Hematopoietic multipotent progenitor cell (in vitro differentiated cells): Measurements from ENCODE around the gene TOM1L2. TPM values are rescaled to one million over a fixed set of nuclear protein-coding genes. Genes with fewer than 3 reads are reported as not detected.
A peak's percentile ranks its signal among the peaks of the same experiment; 100 is the strongest.
"Not testable (repeated sequence)": the region's sequence is repeated elsewhere in the genome, so short reads cannot be mapped to it uniquely, and the experiment has no call there.

ENCODE experiments used
- DNase-seq, 3 donors: peaks; one replicate each; pipeline ENCODE4 v3.0.0-alpha.2; 2011 to 2015; ENCODE audit warnings: low read depth in 2 of 3, low spot score in 2 of 3
- total RNA-seq: library from RNA; depleted of rRNA; stranded (reverse); fragments of >200 nt; gene quantifications from one replicate; pipeline ENCODE4 v1.2.3, GENCODE V29; 2012

Gene TOM1L2
- total RNA-seq, 1 donor: 23.4 TPM

DNA sequence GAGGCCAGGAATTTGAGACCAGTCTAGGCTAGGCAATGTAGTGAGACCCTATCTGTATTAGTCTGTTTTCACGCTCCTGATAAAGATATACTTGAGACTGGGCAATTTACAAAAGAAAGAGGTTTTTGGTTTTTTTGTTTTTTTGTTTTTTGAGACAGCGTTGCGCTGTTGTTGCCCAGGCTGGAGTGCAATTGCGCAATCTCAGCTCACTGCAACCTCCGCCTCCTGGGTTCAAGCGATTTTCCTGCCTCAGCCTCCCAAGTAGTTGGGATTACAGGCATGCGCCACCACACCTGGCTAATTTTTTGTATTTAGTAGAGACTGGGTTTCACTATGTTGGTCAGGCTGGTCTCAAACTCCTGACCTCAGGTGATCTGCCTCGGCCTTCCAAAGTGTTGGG, 23.7 kb upstream of the TOM1L2 start:
- not testable (repeated sequence) for DNase-seq

GRCh38 chr17:17994271-17995069, 22.3 kb upstream of the TOM1L2 start:
- DNase-seq: peak in 2 of 3 donors; percentile 29 to 51

- DNase-seq: no peak
Observed at GRCh38 chr17:17993852-17994251, 21.7 kb upstream of the TOM1L2 start.

- DNase-seq: no peak
Observed at GRCh38 chr17:17993366-17993765, 21.2 kb upstream of the TOM1L2 start.

GRCh38 chr17:17990282-17990681, 18.1 kb upstream of the TOM1L2 start:
- no peak for DNase-seq

DNA sequence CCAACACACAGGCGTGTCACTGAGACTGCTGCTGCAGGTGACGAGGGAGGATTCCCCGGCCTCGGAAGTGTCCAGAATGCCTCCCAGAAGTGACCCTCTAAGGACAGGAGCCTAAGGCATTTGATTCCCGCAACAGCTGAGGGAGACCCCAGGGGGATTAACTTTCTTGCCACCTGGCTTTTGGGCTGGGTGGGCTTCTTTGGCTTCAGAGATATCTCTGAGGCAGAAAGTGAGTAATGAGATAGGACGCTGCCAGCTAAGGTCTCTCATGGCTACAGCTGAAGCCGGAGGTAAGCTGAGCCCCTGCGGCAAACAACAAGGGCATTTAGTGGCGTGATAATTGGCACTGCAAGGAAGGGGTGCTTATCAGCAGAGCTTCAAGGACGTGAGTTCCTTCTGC, 17.4 kb upstream of the TOM1L2 start:
- DNase-seq: no peak

GRCh38 chr17:17989081-17989480, 16.9 kb upstream of the TOM1L2 start:
- DNase-seq: no peak

DNA sequence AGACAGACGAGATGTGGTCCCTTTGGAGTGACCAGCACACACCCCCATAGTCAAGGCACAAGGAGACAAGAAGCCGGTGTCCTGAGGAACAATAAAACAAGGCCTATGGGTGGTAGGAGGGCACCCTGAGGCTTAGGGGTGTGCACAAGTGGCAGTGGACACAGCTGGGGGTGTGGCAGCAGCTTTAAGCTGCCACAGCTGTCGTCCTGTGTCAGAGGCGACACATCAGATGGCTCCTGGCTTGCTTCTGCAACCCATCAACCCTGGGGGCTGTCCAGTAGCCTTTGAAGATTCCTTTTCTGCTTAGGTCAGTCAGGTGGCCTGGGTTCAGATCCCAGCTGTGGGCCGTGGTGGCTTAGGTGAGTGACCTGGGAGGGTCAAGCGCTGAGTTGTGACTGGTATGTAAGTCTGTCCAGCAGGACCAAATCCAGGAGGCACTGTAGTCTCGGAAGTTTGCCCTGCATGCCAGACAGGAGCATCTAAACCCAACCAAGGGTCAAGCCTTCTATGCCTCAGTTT, 16.3 kb upstream of the TOM1L2 start:
- no peak for DNase-seq

DNA sequence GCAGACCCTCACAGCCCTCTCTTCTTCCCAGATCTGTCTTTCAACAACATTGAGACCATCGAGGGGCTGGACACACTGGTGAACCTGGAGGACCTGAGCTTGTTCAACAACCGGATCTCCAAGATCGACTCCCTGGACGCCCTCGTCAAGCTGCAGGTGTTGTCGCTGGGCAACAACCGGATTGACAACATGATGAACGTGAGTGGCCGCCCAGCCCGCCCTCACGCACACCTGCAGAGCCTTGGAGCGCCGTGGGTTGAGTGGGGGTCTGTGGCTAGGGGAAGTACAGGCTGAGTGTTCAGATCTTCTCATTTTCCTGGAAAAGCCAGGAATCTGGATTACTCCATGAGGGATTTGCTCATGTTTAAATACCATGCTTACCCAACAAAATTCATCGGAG, 15.7 kb upstream of the TOM1L2 start:
- no peak for DNase-seq

- no peak for DNase-seq
Observed at GRCh38 chr17:17987187-17987896, 15.1 kb upstream of the TOM1L2 start.

GRCh38 chr17:17985555-17985954, 13.4 kb upstream of the TOM1L2 start:
- DNase-seq: peak in 1 of 3 donors; percentile 26

- DNase-seq: no peak
Observed at GRCh38 chr17:17985153-17985552, 13.0 kb upstream of the TOM1L2 start.

DNA sequence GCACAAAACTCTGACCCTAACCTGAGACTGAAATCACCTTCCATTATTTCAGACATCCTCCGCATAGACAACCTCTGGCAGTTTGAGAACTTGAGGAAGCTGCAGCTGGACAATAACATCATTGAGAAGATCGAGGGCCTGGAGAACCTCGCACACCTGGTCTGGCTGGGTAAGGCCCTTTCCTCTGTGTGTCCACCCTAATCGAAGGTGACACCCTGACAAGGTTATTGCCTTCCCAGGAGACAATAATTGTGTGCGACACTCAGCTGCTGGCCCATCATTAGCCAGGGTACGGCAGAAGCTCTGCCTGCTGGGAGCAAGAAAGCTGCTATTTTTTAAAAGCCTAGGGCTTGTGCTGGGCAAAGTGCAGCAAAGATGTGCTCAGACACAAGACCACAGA, 11.6 kb upstream of the TOM1L2 start:
- DNase-seq: no peak

DNA sequence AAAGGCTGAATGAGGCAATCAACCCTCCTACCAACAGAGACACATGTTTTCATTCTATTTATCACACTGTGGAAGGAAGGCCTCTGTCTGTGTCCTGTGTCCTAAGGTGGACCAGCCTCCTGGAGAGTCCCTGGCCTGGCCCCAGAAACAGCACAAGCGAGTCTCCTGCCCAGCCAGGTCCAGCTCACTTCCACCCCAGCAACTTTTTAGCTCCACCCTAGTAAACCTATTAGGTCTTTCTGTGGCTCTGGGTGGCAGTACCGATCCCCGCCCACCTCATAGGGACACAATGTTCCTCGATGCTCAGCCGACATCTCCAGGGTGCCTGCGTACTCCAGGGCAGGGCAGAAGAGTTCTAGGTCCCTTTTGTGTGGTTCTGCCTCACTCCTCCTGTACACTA, 11.2 kb upstream of the TOM1L2 start:
- no peak for DNase-seq

DNA sequence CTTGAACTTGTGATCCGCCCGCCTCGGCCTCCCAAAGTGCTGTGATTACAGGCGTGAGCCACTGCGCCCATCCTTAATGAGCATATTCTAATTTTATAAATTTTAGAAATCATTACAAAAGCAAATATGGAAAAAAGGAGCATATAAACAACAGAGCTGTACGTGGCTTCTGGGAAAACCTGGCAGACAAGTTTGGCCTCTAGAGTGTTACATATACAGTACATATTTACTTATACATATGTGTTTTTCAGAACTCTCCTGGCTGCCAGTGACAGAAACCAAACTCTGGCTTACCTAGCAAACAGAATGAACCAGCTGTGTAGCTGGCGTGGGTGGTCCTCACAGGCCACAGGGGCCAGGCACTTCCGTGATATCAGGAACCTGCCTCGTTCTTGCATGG, 10.6 kb upstream of the TOM1L2 start:
- DNase-seq: no peak

DNA sequence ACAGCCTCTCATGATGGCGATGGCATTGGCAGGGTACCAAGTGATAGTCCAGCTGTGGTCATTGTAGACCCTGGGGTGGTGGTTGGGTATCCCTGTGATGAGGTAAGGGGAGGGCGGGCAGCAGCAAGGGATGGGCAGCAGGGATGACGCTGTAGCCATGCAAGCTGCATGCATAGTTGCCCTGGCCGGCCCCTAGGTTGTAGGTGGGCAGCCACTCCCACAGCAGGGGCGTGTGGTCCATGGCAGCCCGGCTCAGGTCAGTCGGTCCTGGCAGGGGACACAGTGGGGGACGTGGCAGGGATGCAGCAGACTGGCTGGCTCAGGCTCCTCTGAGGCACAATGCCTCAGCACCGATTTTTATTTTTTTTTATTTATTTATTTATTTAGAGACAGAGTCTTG, 9.1 kb upstream of the TOM1L2 start:
- DNase-seq: no peak

DNA sequence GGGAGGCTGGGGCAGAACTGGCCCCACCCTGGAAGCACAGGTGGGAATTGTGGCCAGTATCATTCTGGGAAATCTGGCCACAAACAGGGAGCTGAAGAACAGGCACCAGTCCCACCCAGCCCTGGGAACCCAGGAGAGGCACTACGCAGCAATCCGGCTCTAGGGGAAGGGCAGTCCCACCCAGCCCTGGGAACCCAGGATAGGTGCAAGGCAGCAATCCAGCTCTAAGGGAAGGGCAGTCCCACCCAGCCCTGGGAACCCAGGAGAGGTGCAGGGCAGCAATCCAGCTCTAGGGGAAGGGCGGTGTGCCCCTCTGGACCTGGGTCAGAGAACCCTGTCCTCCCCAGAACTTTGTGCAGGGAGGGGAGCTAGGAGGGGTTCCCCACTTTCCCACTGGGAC, 7.6 kb upstream of the TOM1L2 start:
- no peak for DNase-seq

- DNase-seq: peak in 1 of 3 donors; percentile 44
Observed at GRCh38 chr17:17978481-17979424, 6.6 kb upstream of the TOM1L2 start.

GRCh38 chr17:17976931-17977570, 4.9 kb upstream of the TOM1L2 start:
- DNase-seq: no peak

DNA sequence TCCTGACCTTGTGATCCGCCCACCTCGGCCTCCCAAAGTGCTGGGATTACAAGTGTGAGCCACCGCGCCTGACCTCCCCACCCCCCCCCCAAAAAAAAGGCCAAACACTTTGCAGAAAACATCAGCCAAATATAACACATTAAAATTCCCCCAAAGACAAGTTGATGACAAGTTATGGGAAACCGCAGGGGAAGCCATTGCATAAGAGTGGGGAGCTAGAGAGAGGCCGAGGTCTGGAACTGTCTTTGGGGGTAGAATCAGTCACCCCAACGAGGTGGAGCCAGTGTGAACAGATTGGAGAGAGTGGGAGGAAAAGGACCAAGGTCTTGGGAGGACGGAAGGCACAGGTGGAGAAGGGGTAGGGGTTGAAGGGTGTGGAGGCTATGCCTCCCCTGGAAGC, 3.2 kb upstream of the TOM1L2 start:
- DNase-seq: peak in 1 of 3 donors; percentile 13

DNA sequence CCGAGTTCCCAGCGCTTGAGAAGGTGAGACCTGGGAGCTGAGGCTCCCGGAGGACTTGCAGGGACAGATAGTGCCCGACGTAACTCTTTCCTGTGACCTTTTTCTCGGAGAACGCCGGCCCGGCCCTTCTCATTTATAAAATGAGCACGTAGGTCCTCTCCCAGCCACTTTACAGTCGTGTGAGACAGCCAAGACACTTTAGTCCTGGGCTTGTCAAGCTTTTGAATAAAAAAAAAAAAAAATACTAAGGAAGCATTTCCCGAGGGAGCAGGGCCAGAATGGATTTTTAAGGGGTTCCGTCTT, 703 bp upstream of the TOM1L2 start:
- DNase-seq: no peak
